ENCODE results near the gene PDE4D. TPM values are rescaled to one million over a fixed set of nuclear protein-coding genes. Genes with fewer than 3 reads are reported as not detected.

The PDE4D gene
- total RNA-seq, 1 donor from 2014 or later: 6.8 TPM

DNA sequence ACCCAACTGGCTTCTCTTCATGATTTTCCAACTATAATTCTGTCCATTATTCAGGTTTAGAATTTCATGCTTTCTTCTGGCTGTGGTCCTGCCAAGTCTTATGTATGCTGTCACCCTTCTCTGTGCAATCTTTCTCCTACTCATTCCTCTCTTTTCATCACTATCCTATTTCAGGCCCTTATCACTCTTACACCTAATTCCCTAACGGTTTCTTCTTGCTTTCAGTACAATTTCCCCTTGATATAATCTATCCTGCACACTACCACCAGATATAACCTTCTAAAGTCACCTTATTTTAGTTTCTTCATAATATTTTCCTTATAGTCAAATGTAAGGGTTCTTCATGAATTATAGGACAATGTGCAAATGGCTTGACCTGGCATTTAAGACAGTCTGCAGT lies 874.4 kb downstream of the PDE4D start:
- no peak for FAIRE-seq
- DNase-seq (ENCODE audit: low read depth): no peak
- Histone ChIP-seq H3K4me3 (ENCODE audit: low read depth, low read length) (no peak overlapping the region), H3K27me3 (ENCODE audit: control insufficient read depth, insufficient read depth, low read length) (no peaks in the 10 kb centered on the region), H3K36me3 (ENCODE audit: control insufficient read depth, insufficient read depth, low read length) (no peaks in the 10 kb centered on the region)
- TF ChIP-seq, protein P1, sequence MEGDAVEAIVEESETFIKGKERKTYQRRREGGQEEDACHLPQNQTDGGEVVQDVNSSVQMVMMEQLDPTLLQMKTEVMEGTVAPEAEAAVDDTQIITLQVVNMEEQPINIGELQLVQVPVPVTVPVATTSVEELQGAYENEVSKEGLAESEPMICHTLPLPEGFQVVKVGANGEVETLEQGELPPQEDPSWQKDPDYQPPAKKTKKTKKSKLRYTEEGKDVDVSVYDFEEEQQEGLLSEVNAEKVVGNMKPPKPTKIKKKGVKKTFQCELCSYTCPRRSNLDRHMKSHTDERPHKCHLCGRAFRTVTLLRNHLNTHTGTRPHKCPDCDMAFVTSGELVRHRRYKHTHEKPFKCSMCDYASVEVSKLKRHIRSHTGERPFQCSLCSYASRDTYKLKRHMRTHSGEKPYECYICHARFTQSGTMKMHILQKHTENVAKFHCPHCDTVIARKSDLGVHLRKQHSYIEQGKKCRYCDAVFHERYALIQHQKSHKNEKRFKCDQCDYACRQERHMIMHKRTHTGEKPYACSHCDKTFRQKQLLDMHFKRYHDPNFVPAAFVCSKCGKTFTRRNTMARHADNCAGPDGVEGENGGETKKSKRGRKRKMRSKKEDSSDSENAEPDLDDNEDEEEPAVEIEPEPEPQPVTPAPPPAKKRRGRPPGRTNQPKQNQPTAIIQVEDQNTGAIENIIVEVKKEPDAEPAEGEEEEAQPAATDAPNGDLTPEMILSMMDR (IDR thresholded peaks at IDR 0.05; ENCODE audit: insufficient read depth, low read length, severe bottlenecking): no peak

DNA sequence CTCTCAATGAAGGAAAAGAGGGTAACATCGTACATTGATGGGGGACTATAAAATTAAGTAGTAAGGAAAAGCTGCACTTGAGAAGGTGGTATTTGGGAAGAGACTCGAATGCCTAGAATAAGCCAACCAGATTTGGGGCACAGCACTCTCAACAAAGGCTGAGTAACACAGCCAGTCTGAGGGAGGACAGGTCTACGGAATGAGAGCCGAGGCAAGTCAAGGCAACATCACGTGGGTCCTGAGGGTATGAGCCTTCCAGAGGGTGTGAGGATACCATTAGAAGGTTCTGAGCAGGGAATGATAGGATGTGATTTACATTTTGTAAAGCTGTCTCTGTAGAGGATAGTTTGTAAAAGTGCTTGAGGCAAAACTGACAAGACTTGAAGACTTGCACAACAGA lies 876.6 kb downstream of the PDE4D start:
- no peak overlapping the region for H3K4me3 ChIP-seq (ENCODE audit: low read depth, low read length)
- no peaks in the 10 kb centered on the region for H3K36me3 ChIP-seq (ENCODE audit: control insufficient read depth, insufficient read depth, low read length)
- peak; percentile 66 for FAIRE-seq
- DNase-seq (ENCODE audit: low read depth): no peak
- TF ChIP-seq, protein P1 (IDR thresholded peaks at IDR 0.05; ENCODE audit: insufficient read depth, low read length, severe bottlenecking): no peak
- no peaks in the 10 kb centered on the region for H3K27me3 ChIP-seq (ENCODE audit: control insufficient read depth, insufficient read depth, low read length)

DNA sequence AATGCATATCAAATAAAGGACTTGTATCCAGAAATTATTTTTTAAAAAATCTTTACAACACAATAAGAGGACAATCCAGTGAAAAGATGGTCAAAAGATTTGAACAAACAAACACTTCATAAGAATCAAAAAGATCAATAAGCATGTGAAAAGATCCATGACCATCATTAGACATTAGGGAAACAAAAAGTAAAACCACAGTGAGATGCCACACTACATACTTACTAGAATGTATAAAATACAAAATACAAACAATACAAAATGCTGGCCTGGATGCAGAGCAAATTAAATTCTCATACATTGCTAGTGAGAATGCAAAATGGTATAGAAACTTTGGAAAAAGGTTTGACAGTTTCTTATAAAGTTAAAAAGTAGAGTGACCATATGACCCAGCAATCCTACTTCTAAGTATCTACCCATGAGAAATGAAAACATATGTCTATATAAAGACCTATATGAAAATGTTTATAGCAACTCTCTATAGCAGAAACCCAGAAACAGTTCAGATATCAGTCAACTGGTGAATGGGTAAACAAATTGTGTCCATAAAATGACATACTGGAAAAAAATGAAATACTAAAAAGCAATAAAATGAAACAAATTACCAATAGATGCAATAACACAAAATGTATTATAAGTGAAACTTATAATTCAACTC lies 884.6 kb downstream of the PDE4D start:
- no peak for DNase-seq (ENCODE audit: low read depth)
- Histone ChIP-seq H3K36me3 (ENCODE audit: control insufficient read depth, insufficient read depth, low read length) (no peaks in the 10 kb centered on the region), H3K27me3 (ENCODE audit: control insufficient read depth, insufficient read depth, low read length) (no peaks in the 10 kb centered on the region), H3K4me3 (ENCODE audit: low read depth, low read length) (no peak overlapping the region)
- no peak for FAIRE-seq
- TF ChIP-seq, protein P1 (IDR thresholded peaks at IDR 0.05; ENCODE audit: insufficient read depth, low read length, severe bottlenecking): no peak

DNA sequence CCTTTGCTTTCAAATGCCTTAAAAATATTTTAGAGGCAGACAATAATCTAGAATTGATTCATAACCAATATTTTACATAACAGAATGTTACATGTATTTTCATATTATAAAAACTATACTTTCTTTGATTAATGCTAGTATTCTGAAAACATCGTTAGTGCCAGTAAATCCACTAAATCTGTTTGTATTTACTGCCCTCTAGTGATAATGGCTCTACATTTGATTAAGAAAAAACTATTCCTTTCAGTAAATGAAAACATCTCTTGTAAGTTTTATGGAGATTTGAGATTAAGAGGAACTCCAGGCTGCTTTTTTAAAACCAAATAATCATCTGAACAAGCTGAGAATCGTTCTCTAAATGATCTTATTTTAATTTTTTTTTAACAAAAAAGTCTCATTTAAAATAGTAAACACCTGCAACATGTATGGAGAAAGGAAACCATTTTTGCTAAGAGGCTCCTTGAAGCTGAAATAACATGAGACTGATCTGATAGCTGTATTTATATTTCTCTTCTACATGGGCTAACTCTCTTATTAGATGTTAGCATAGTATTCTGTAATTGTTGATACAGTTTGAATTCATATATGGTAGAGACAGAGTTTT lies 886.0 kb downstream of the PDE4D start:
- no peaks in the 10 kb centered on the region for H3K36me3 ChIP-seq (ENCODE audit: control insufficient read depth, insufficient read depth, low read length)
- TF ChIP-seq, protein P1 (IDR thresholded peaks at IDR 0.05; ENCODE audit: insufficient read depth, low read length, severe bottlenecking): peak; percentile 8
- peak; percentile 39 for DNase-seq (ENCODE audit: low read depth)
- no peaks in the 10 kb centered on the region for H3K27me3 ChIP-seq (ENCODE audit: control insufficient read depth, insufficient read depth, low read length)
- FAIRE-seq: no peak
- H3K4me3 ChIP-seq (ENCODE audit: low read depth, low read length): no peak overlapping the region

DNA sequence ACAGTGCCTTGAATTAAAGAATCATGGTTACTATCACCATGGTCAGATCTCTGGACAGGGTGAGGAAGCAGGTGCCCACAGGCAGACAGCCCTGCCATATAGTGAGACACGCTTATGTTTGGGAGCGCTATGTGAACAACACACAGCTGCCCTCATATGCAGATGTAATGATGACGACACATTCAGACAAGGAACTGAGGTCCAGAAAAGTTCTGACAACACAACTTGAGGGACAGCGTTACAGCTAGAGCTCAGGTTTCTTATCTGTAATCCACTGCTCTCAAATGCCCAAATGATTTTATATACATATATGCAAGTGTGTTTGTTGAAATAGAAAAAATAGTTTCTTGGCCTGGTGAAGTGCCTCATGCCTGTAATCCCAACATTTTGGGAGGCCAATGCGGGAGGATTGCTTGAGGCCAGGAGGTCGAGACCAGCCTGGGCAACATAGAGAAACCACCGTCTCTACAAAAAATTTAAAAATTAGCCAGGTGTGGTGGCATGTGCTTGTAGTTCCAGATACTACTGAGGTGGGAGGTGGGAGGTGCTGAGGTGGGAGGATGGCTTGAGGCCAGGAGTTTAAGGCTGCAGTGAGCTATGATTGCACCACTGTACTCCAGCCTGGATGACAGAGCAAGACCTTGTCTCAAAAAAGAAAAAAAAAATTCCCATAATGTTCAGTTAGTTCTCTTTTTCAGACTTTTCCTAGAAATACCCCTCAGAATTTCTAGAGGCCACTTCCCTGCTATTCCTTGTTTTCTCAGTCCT lies 887.4 kb downstream of the PDE4D start:
- TF ChIP-seq, protein P1 (IDR thresholded peaks at IDR 0.05; ENCODE audit: insufficient read depth, low read length, severe bottlenecking): no peak
- no peaks in the 10 kb centered on the region for H3K36me3 ChIP-seq (ENCODE audit: control insufficient read depth, insufficient read depth, low read length)
- DNase-seq (ENCODE audit: low read depth) (no peak), FAIRE-seq (no peak)
- no peak overlapping the region for H3K4me3 ChIP-seq (ENCODE audit: low read depth, low read length)
- no peaks in the 10 kb centered on the region for H3K27me3 ChIP-seq (ENCODE audit: control insufficient read depth, insufficient read depth, low read length)

Measured in bronchial epithelial cell (primary cell).